Adrenal gland (tissue), 12 donors: ENCODE data around the gene ZSCAN2. TPM values are rescaled to one million over a fixed set of nuclear protein-coding genes. Genes with fewer than 3 reads are reported as not detected.
"Not testable (repeated sequence)": the region's sequence is repeated elsewhere in the genome, so short reads cannot be mapped to it uniquely, and the experiment has no call there.

ENCODE experiments used
- DNase-seq, 7 donors: peaks; one replicate each; pipeline ENCODE4 v3.0.0-alpha.2; 2019 to 2020
- H3K27ac ChIP-seq, 5 donors: fragments of 200-600 bp; sonication (generic) in 4 of 5; 1 replicate in 3 of 5; 2 replicates in 2 of 5; pipeline versions ENCODE4 v1.5.1 to v1.8.0; 2016 to 2020; ENCODE audit warnings: mild to moderate bottlenecking in 1 of 5
- H3K27me3 ChIP-seq: fragments of 200-600 bp; 2 replicates; pipeline ENCODE4 v1.8.0; 2021
- H3K36me3 ChIP-seq, 2 donors: fragments of 200-600 bp; replicated peaks in 1 of 2; 1 replicate in 1 of 2; 2 replicates in 1 of 2; pipeline versions ENCODE4 v1.5.1 to v1.8.0; 2018 to 2022
- H3K4me1 ChIP-seq, 2 donors: fragments of 200-600 bp; replicated peaks in 1 of 2; 1 replicate in 1 of 2; 2 replicates in 1 of 2; pipeline versions ENCODE4 v1.5.1 to v1.8.0; 2018 to 2021
- H3K4me3 ChIP-seq, 4 donors: fragments of 200-600 bp; sonication (generic) in 3 of 4; one replicate each; pipeline ENCODE4 v1.5.1; 2016 to 2018
- H3K9me3 ChIP-seq, 3 donors: fragments of 200-600 bp; sonication (generic) in 1 of 3; replicated peaks in 1 of 3; 1 replicate in 2 of 3; 2 replicates in 1 of 3; pipeline versions ENCODE4 v1.5.1 to v1.8.0; 2016 to 2021
- POLR2A ChIP-seq, 2 donors: fragments of 450-650 bp; IDR thresholded peaks; one replicate each; pipeline ENCODE4 v1.6.1; 2017; ENCODE audit warnings: antibody characterized with exemption in 2 of 2, mild to moderate bottlenecking in 2 of 2, moderate library complexity in 1 of 2
- WGBS, 4 donors: extraction: QIAGEN DNeasy Blood & Tissue Kit in 2 of 4; methylation state at CpG; one replicate each; pipeline versions ENCODE4 v1.1.5 to v1.1.7; 2013 to 2017; 5-methylcytosine and 5-hydroxymethylcytosine counted together
- intact Hi-C, 2 donors: fragments of 100-400 bp; cut with DNase I; formaldehyde crosslinking; loops; one replicate each; pipeline versions ENCODE4 v1.14.1 to v1.15.0; 2022 to 2023
- polyA plus RNA-seq, 3 donors: library from polyadenylated mRNA; stranded (reverse); fragments of 200-250 nt in 2 of 3; fragments of 350-450 nt in 1 of 3; fragmentation: Illumina TruSeq in 1 of 3; extraction: RNeasy Lipid Tissue Mini Kit (QIAGEN cat#74804) in 1 of 3; gene quantifications; one replicate each; pipeline ENCODE4 v1.2.3, GENCODE V29; 2013 to 2014
- total RNA-seq, 9 donors: library from RNA; depleted of rRNA in 4 of 9; stranded (reverse); fragments of >200 nt in 4 of 9; fragments of 120-200 nt in 1 of 9; fragmentation: NEBNext Ultra II Directional in 1 of 9; extraction: Animal tissue kit (Norgen Biotek cat#: 25700) in 1 of 9; gene quantifications; one replicate each; pipeline versions ENCODE4 v1.1.0 to v1.2.4, GENCODE V29; 2013 to 2023
- TF ChIP-seq, protein P1 (sequence below), 6 experiments: fragments of 450-650 bp in 4 of 6; fragments of 200-600 bp in 2 of 6; sonication (generic) in 1 of 6; IDR thresholded peaks; 1 replicate in 5 of 6; 2 replicates in 1 of 6; pipeline versions ENCODE4 v1.5.1 to v1.8.0; 2016 to 2021; ENCODE audit warnings: antibody characterized with exemption in 6 of 6, mild to moderate bottlenecking in 2 of 6, moderate library complexity in 1 of 6
- donor health status: healthy with polysubstance abuse.
- donor health status: Bipolar disorder and iron deficiency.
- donor health status: DM: yes; HTN: yes; CAD: no.
- donor health status: DM: no; HTN: no; CAD: no.
- donor health status: DM: no; HTN: no; CAD: no.
- donor health status: DM: yes; HTN: yes; CAD: no.

The ZSCAN2 gene
- total and polyA plus RNA-seq, 12 donors, result 3.8 to 16.9 (median 10.4) TPM

DNA sequence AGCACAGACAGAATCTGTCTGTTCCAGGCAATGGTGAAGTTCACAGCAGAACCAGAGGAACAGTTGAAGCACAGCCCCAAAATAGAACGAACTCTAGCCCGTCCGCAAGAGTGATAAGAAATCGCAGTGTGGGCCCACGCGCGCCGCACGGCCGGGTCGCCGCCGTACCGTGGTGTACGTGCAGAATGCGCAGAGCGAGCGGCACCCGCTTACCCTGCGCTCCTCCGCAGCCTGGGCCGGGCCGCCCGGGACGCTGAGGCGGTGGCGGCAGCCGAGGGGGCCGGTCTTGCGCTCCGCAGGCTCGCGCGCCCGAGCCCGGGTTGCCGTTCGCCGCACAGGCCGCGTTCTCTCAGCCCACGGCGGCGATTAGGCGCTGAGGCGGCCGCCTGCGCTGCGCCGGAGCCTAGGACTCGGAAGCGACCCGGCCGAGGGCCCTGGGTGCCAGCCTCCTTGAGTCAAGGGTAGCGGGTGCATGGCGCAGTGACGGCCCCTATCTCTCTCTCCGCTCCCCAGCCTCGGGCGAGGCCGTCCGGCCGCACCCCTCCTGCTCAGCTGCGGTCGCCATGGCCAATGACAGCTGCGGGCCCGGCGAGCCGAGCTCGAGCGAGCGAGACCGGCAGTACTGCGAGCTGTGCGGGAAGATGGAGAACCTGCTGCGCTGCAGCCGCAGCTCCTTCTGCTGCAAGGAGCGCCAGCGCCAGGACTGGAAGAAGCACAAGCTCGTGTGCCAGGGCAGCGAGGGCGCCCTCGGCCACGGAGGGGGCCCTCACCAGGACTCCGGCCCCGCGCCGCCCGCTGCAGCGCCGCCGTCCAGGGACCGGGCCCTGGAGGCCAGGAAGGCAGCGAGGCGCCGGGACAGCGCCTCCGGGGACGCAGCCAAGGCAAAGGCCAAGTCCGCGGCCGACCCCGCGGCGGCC is 32.8 kb downstream of the ZSCAN2 start:
- peak; percentile 71 to 83 (median 77) for DNase-seq
- H3K36me3 ChIP-seq, result peaks cover 0 to 19% of the 10 kb centered on the region in 2 donors
- peak in 1 of 2 donors; percentile 70 for TF ChIP-seq POLR2A (IDR thresholded peaks at IDR 0.05)
- TF ChIP-seq, protein P1, sequence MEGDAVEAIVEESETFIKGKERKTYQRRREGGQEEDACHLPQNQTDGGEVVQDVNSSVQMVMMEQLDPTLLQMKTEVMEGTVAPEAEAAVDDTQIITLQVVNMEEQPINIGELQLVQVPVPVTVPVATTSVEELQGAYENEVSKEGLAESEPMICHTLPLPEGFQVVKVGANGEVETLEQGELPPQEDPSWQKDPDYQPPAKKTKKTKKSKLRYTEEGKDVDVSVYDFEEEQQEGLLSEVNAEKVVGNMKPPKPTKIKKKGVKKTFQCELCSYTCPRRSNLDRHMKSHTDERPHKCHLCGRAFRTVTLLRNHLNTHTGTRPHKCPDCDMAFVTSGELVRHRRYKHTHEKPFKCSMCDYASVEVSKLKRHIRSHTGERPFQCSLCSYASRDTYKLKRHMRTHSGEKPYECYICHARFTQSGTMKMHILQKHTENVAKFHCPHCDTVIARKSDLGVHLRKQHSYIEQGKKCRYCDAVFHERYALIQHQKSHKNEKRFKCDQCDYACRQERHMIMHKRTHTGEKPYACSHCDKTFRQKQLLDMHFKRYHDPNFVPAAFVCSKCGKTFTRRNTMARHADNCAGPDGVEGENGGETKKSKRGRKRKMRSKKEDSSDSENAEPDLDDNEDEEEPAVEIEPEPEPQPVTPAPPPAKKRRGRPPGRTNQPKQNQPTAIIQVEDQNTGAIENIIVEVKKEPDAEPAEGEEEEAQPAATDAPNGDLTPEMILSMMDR (IDR thresholded peaks at IDR 0.05), result peak in 1 of 6 experiments; percentile 10
- 0 to 1% (median 0%) methylated on average over 5 to 105 of the region's 105 CpGs for WGBS, 4 donors
- peaks cover 28 to 55% of the 10 kb centered on the region in 2 donors for H3K4me1 ChIP-seq
- intact Hi-C loops, result no loop called here
- no peaks in the 10 kb centered on the region for H3K9me3 ChIP-seq
- H3K4me3 ChIP-seq, result peak overlapping the region; percentile 4 to 82 (median 42)
- H3K27me3 ChIP-seq, result no peaks in the 10 kb centered on the region
- H3K27ac ChIP-seq, result peak overlapping the region; percentile 78 to 97 (median 92)

DNA sequence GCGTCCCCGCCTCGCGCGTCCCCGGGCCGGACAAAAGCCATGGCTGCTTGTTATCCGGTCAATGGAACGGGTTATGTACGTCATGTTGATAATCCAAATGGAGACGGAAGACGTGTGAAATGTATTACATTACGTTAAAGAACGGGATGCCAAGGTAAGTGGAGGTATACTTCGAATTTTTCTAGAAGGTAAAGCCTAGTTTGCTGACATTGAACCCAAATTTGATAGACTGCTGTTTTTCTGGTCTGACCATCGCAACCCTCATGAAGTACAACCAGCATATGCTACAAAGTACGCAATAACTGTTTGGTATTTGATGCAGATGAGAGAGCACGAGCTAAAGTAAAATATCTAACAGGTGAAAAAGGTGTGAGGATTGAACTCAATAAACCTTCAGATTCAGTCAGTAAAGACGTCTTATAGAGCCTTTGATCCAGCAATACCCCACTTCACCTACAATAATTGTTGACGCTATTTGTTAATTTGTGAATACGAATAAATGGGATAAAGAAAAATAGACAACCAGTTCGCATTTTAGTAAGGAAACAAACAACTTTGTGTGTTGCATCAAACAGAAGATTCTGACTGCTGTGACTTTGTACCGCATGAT is 33.5 kb downstream of the ZSCAN2 start:
- no peak for DNase-seq
- H3K36me3 ChIP-seq, result peaks cover 0 to 26% of the 10 kb centered on the region in 2 donors
- 20 to 36% (median 30%) methylated on average over 16 to 23 of the region's 23 CpGs for WGBS, 4 donors
- intact Hi-C loops, result no loop called here
- TF ChIP-seq, protein P1 (IDR thresholded peaks at IDR 0.05), result no peak
- no peak for TF ChIP-seq POLR2A (IDR thresholded peaks at IDR 0.05)
- H3K9me3 ChIP-seq, result no peaks in the 10 kb centered on the region
- H3K4me1 ChIP-seq, result peaks cover 28 to 55% of the 10 kb centered on the region in 2 donors
- H3K27ac ChIP-seq, result peak overlapping the region; percentile 76 to 97 (median 92)
- peak overlapping the region; percentile 4 to 82 (median 42) for H3K4me3 ChIP-seq
- no peaks in the 10 kb centered on the region for H3K27me3 ChIP-seq

DNA sequence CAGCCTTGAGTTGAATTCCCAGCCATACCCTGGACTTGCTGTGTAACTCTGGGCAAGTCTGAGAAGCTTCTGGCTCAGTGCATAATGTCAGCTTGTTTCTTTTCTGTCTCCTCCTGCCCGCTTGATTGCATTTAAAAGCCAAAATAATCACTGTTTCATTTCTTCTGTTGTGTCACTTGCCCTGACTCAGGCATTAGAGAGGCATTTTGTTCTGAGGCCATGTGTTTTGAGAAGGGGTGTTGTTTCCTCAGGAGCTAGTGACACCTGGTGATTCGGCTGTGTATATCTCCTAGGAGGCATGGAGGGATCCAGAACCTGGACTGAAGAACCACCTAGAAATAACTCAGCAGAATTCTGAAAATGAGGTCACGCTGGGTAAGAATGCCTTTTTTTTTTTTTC is 37.3 kb downstream of the ZSCAN2 start:
- Histone ChIP-seq H3K4me1 (peaks cover 13 to 34% of the 10 kb centered on the region in 2 donors), H3K4me3 (no peak overlapping the region), H3K9me3 (no peaks in the 10 kb centered on the region), H3K27me3 (no peaks in the 10 kb centered on the region), H3K36me3 (peaks cover 0 to 63% of the 10 kb centered on the region in 2 donors), H3K27ac (peak overlapping the region in 4 of 5 donors; percentile 5 to 70 (median 20))
- intact Hi-C loops, result no loop called here
- no peak for DNase-seq
- whole genome bisulfite sequencing, 4 donors, result 54 to 67% (median 61%) methylated on average over 3 of the region's 3 CpGs
- no peak for TF ChIP-seq POLR2A (IDR thresholded peaks at IDR 0.05)
- TF ChIP-seq, protein P1 (IDR thresholded peaks at IDR 0.05), result no peak

DNA sequence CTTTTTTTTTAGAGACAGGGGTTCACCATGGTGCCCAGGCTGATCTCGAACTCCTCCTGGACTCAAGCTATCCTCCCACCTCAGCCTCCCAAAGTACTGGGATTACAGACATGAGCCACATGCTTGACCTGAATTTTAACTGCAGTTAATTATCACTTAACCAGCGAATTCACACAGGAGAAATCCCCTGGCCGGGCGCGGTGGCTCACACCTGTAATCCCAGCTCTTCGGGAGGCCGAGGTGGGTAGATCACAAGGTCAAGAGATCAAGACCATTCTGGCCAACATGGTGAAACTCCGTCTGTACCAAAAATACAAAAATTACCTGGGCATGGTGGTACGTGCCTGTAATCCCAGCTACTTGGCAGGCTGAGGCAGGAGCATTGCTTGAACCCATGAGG is 41.1 kb downstream of the ZSCAN2 start:
- H3K27ac ChIP-seq, H3K27me3 ChIP-seq, H3K9me3 ChIP-seq, H3K4me3 ChIP-seq, intact Hi-C loops: not testable (repeated sequence)
- H3K36me3 ChIP-seq, result peaks cover 0 to 97% of the 10 kb centered on the region in 2 donors
- 88 to 96% (median 95%) methylated on average over 9 of the region's 9 CpGs for WGBS, 4 donors
- DNase-seq, result peak in 1 of 7 donors; percentile 10
- peaks cover 5 to 10% of the 10 kb centered on the region in 2 donors for H3K4me1 ChIP-seq

DNA sequence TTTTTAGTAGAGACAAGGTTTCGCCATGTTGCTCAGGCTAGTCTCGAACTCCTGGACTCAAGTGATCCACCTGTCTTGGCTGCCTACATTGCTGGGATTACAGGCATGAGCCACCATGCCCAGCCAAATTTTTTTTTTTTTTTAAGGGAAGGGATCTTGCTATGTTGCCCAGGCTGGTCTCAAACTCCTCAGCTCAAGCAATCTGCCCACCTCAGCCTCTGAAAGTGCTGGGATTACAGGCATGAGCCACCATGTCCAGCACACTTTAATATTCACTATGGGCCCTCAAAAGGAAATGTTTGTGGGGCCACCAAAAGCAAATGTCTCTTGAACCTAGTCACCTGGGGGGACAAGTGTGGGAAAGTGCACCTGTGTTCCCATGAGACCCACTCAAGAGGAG is 41.8 kb downstream of the ZSCAN2 start:
- H3K4me3 ChIP-seq, H3K9me3 ChIP-seq, H3K27ac ChIP-seq, intact Hi-C loops, H3K4me1 ChIP-seq, H3K27me3 ChIP-seq: not testable (repeated sequence)
- H3K36me3 ChIP-seq, result peaks cover 0 to 99% of the 10 kb centered on the region in 2 donors
- WGBS, 4 donors, result 50 to 99% (median 69%) methylated on average over 2 of the region's 2 CpGs
- DNase-seq, result peak in 1 of 7 donors; percentile 10
